GM13976 (cell line): Measurements from ENCODE around the gene RAD51B.

Experiments
- DNase-seq: peaks from one replicate; pipeline ENCODE4 v3.0.0; 2012; ENCODE audit warnings: low spot score
- in situ Hi-C: fragments of 300-500 bp; cut with MboI; formaldehyde crosslinking; loops from one replicate; pipeline ENCODE4 v1.12.0; 2022; ENCODE audit warnings: low sequenced_read_pairs, mixed read lengths, inconsistent platforms; ENCODE audit not compliant: unreplicated experiment
- TF ChIP-seq, protein P1 (sequence below): IDR thresholded peaks from 2 replicates; pipeline ENCODE4 v1.5.1; 2012; ENCODE audit warnings: borderline replicate concordance, mild to moderate bottlenecking; ENCODE audit not compliant: insufficient read depth; ENCODE audit errors: extremely low read depth, missing control alignments, control extremely low read depth

Gene RAD51B

GRCh38 chr14:68314642-68315041 lies 495.1 kb downstream of the RAD51B start:
- in situ Hi-C loops: no loop called here
- TF ChIP-seq, protein P1, sequence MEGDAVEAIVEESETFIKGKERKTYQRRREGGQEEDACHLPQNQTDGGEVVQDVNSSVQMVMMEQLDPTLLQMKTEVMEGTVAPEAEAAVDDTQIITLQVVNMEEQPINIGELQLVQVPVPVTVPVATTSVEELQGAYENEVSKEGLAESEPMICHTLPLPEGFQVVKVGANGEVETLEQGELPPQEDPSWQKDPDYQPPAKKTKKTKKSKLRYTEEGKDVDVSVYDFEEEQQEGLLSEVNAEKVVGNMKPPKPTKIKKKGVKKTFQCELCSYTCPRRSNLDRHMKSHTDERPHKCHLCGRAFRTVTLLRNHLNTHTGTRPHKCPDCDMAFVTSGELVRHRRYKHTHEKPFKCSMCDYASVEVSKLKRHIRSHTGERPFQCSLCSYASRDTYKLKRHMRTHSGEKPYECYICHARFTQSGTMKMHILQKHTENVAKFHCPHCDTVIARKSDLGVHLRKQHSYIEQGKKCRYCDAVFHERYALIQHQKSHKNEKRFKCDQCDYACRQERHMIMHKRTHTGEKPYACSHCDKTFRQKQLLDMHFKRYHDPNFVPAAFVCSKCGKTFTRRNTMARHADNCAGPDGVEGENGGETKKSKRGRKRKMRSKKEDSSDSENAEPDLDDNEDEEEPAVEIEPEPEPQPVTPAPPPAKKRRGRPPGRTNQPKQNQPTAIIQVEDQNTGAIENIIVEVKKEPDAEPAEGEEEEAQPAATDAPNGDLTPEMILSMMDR: no peak
- DNase-seq: no peak

DNA sequence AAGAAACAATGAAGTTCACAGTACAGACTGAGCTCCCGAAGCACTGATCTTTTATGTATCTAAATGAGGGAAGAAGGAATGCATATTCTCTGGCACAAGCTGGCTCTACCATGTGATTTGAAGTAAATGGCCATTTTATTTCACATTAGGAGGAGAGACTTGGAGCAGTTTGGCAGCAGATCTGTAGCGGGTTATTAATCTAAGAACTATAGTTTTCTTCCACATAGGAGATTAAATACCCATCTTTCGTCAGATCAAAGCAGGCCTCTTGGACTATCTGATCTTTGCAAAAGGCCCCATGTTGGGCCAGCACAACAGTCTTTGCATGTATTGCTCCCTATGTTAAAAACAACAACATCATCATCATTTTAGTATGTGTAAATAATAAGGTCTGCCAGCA lies 495.5 kb downstream of the RAD51B start:
- DNase-seq: no peak
- in situ Hi-C loops: no loop called here
- TF ChIP-seq, protein P1: no peak

DNA sequence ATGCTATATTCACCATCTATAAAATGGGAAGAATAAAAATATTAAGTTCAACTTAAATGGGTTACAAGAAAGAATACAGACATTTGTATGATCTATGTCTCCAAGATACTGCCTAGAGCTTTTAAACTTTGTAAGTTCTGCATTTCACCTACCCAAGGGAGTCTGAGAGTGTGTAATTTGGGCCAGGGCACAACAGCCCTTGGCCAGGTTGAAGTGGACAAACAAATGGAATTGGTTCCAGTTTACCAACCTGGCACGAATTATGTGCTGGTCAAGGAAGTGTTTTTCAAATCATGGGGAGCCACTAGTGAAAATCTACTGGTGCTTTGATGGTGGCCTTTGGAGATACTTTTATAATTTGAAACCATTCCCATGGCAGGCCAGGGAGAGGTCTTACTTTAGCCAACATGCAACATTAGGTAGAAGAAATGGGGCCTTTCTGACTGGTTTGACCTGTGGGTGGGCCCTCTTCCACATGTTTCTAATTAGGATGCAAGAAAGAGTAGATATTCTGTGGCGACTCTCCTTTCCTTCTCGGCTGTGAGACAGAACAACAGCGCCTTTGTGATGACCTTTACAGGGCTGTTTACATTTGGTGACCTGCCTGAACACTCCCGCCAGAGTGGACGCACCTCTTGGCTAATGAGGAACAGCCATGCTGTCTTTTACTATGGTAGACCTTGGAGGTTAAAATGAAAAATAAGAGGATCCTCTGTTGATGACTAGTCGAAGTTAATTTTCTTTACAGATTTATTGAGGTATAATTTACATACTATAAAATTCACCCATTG lies 496.7 kb downstream of the RAD51B start:
- TF ChIP-seq, protein P1: no peak
- no peak for DNase-seq
- in situ Hi-C loops: no loop called here

DNA sequence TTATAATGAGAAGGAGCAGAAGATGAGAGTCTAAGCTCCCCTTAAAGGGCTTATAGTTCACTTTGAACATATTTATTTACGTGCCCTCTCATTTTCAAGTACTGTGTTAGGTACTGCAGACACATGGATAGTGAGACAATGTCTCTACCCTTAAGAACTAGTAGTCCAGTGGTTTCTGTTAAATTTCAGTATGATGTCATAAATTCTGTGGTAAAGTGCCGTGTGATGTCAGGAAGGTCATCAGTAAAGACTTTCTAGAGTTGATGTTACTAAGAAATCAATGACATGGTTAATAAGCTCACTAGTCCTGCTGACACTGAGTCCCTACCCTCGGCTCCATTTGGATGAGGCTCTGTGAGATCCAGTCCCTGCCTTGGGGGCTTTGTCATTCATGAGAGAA lies 497.7 kb downstream of the RAD51B start:
- TF ChIP-seq, protein P1: no peak
- in situ Hi-C loops: no loop called here
- no peak for DNase-seq

DNA sequence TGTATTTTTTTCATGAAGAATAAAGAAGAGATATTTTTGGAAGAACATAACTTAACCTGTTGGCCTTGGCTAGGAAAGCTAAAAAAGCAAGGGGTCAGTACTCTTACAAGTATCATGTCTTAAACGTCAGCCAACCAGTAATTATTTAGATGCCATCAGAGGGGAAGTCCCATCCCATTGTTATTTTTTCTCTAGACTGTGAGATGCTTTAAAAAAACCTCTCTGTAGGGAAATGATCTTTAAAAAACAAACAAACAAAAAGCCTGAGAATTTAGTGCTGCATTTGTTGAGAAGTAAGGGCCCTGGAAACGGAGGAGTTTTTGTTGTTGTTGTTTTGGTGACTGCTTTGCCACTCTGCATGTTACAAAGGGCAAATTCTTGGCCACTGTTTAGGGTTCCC lies 499.2 kb downstream of the RAD51B start:
- TF ChIP-seq, protein P1: no peak
- DNase-seq: no peak
- in situ Hi-C loops: no loop called here

- no peak for DNase-seq
- TF ChIP-seq, protein P1: no peak
- in situ Hi-C loops: no loop called here
These were observed 500.9 kb downstream of the RAD51B start for GRCh38 chr14:68320495-68320894.
